ENCODE results near the gene PIK3R1.
"Not testable (repeated sequence)": the region's sequence is repeated elsewhere in the genome, so short reads cannot be mapped to it uniquely, and the experiment has no call there.

The PIK3R1 gene

GRCh38 chr5:68193481-68194036 lies 22.0 kb upstream of the PIK3R1 start:
- DNase-seq (ENCODE audit: low read depth in 2 of 2): no peak

DNA sequence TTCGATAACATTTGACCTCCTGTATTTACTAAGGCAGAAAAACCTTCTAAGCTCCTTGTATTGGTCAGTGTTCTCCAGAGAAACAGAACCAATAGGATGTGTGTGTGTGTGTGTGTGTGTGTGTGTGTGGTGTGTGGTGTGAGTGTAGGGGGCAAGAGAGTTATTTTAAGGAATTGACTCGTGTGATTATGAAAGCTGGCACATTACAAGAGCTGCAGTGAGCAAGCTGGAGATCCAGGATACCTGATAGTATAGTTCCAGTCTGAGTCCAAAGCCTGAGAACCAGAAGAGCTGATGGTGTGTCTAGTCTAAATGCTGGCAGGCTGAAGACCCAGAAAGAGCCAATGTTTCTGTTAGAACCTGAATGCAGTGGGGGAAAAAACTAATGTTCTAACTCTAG lies 21.2 kb upstream of the PIK3R1 start:
- no peak for DNase-seq (ENCODE audit: low read depth in 2 of 2)

DNA sequence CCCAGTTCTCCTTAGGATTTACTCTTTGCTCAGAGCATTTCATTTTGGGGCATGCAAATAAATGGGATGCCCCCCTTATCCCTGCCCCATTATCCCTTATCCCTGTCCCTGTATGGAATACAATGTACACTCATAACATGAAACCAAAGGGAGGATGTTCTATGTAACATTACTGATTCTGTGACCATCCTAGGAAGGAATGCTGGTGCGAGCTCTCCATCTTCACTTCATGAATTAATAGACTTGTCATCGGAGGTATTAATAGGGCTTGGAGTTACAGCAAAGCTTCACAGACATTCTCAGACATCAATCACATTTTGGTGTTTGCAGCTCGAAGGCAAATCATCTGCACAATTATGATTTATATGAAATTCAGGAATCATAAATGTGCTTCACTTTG lies 20.4 kb upstream of the PIK3R1 start:
- DNase-seq (ENCODE audit: low read depth in 2 of 2): no peak

DNA sequence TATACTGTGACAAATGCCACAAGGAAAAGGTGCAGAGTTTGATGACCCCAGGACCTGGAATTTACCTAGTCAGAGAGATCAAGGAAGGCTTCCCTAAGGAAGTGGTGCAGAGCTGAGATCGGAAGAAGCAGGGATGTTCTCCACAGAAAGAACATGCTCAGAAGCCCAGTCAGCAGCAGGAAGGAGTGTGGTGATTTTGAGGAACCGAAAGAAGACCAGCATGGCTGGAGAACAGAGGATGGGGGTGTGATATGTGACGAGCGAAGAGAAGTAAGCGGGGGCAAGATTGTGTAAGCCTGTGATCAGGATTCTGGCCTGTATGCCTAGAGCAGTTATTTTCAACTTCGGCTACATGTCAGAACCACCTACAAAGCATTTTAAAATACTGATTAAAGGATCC lies 18.7 kb upstream of the PIK3R1 start:
- DNase-seq (ENCODE audit: low read depth in 2 of 2): no peak

DNA sequence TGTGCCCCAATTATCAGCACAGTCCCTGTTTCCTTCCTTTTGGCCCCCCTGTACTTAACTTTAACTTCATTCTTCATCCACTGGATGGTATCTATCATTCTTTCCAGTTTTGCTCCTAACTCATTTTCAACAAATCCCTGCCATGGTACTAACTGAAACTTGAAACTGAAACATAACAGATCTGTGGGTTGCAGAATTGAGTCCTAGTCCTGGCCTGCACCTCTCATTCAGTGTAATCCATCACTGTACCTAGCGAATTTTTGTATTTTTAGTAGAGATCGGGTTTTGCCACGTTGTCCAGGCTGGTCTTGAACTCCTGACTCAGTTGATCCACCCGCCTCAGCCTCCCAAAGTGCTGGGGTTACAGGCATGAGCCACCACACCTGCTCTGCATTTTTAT lies 15.3 kb upstream of the PIK3R1 start:
- DNase-seq (ENCODE audit: low read depth in 2 of 2): no peak

DNA sequence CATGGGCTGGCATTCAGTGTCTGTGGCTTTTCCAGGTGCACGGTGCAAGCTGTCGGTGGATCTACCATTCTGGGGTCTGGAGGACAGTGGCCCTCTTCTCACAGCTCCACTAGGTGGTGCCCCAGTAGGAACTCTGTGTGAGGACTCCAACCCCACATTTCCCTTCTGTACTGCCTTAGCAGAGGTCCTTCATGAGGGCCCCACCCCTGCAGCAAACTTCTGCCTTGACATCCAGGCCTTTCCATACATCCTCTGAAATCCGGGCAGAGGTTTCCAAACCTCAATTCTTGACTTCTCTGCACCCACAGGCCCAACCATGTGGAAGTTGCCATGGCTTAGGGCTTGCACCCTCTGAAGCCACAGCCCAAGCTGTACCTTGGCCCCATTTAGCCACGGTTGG lies 4.9 kb upstream of the PIK3R1 start:
- DNase-seq (ENCODE audit: low read depth in 2 of 2): not testable (repeated sequence)

GRCh38 chr5:68214482-68215207 lies 911 bp upstream of the PIK3R1 start:
- DNase-seq (ENCODE audit: low read depth in 2 of 2): no peak

- DNase-seq (ENCODE audit: low read depth in 2 of 2): no peak
Measured at GRCh38 chr5:68215898-68216244, 315 bp downstream of the PIK3R1 start.

DNA sequence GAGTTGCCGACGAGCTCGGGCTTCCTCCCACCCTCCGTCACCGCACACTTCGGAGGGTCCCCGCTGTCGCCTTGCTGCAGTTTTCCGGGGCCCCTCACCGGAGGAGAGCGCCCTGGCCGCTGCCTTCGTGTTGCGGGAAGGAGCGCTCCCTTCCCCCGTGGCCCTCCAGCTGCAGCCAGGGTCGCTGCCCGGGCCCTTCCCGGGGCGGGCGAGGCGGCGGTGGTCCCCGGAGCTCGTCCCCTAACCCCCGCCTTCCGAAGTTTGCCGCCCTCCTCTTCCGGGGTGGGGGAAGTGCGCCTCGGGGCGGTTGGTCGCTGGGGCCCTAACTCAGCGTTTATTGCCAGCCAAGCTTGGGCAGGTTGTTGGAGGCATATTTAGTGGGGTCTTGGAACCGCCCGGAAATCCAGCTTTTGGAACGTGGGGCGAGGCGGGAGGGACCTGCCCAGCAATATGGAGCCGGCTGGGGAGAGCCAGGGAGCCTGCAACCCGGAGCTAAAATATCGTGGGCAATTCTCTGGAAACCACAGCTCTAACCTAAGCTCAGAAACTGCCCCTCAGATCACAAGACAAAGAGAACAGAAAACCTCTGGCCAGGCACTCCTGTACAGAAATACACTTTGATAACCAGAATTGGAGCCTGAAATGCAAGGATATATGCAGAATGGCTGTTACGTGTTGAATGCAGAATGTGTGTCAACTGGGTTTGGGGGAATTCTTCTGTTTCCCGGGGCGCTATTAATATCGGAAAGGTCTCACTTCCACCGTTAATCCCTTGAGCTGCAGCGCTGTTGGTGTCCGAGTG lies 890 bp downstream of the PIK3R1 start:
- DNase-seq (ENCODE audit: low read depth in 2 of 2): peak; percentile 49 to 51

GRCh38 chr5:68217047-68217355 lies 1.4 kb downstream of the PIK3R1 start:
- DNase-seq (ENCODE audit: low read depth in 2 of 2): no peak

GRCh38 chr5:68217528-68217927 lies 2.0 kb downstream of the PIK3R1 start:
- DNase-seq (ENCODE audit: low read depth in 2 of 2): no peak

DNA sequence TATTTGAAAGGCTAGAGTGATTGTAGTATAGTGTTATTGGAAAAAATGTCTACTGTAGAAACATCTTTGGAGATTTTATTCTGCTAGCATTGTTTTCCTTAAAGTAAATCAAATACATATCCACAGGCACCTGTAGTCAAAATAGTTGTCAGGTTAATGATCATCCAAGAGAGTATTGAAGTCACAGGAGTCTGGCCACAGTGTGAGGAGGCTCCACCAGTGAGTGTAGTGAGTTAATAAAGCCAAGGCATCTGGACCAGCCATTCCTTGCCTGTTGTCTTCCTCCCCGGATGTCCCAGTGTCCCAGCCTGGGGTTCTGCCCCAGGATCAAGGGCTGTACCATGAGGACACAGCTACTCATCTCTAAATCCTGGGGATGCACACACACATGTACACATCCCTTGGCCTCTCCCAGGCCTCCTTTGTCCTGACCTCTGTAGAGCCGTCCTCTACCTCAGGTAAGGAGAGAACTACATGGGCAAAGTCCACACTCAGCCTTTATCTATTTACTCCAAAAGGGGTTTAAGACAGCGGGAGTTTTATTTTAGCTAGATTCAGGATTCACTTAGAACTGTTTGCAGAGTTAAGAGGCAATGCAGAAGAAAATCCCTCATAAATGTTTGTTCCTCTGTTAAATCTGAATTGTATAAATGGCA lies 3.7 kb downstream of the PIK3R1 start:
- no peak for DNase-seq (ENCODE audit: low read depth in 2 of 2)

DNA sequence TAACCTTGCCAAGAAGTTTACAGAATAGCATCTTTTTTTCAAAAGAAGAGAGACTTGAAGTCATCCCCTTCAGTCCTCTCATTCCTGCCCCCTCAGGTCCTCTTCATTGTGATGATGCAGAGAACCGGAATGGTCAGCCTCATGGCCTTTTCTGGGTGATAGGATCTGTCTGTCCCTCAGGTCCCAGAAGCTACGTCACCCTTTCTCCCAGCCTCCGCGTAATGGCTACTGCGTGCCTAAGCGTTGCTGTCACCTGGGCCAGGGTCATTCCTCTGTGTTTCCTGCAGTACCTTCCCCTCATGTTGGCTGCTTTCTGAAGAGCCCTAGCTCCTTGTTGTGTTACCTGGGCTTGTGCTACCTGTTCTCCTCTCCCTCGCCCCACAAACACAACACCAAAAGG lies 4.7 kb downstream of the PIK3R1 start:
- DNase-seq (ENCODE audit: low read depth in 2 of 2): no peak

DNA sequence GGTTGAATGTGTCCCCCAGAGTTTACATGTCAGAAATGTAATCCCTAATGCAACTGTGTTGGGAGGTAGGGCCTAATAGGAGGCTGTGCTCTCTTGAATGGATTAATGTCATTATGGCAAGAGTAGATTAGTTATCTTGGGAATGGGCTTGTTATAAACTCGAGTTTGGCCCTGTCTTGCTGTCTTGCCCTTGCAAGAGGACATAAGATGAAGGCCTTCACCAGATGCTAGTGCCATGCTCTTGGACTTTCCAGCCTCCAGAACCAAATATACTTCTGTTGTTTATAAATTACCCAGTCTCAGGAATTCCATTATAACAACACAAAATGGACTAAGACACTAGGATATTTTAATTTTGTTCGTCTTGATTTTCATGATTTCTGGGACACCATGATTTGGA lies 5.4 kb downstream of the PIK3R1 start:
- no peak for DNase-seq (ENCODE audit: low read depth in 2 of 2)

DNA sequence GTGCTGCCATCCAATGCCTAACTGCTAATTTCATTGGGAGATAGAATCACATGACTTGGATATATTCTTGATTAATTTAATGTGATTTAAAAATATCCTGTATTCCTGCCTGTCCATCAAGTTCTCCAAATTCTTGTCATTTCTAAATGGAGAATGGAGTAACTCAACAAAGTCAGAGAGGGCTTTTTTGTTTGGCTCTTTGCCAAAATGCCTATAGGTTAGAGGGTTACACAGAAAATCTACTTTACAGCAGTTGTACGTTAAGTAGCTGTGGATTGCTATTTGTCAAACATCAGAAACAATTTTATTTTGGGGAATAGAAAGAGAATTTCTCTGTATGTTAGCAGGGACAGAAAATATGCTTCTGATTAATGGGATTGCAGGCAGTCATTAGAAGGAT lies 5.9 kb downstream of the PIK3R1 start:
- no peak for DNase-seq (ENCODE audit: low read depth in 2 of 2)

GRCh38 chr5:68222310-68222709 lies 6.8 kb downstream of the PIK3R1 start:
- no peak for DNase-seq (ENCODE audit: low read depth in 2 of 2)

DNA sequence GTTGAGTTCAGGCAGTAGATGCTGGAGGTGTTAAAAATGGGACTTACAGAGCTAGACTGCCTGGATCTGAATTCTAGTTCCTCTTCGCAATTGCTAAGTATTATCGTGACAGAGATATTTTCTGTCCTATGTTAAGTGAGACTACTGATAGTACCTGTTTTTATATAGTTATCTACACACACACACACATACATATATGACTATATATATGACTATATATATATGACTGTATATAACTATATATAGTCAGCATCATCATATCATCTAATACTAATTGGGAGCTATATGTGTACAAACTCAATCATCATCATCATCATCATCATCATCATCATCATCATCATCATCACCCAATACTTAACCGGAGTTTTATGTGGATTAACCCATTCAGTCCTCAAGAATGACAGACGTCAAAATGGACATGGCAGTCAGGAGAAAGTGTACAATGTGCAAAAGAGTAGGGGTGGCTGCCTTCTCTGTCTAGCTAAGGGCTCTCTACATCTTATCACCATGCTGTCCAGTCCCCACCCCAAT lies 7.3 kb downstream of the PIK3R1 start:
- DNase-seq (ENCODE audit: low read depth in 2 of 2): no peak

DNA sequence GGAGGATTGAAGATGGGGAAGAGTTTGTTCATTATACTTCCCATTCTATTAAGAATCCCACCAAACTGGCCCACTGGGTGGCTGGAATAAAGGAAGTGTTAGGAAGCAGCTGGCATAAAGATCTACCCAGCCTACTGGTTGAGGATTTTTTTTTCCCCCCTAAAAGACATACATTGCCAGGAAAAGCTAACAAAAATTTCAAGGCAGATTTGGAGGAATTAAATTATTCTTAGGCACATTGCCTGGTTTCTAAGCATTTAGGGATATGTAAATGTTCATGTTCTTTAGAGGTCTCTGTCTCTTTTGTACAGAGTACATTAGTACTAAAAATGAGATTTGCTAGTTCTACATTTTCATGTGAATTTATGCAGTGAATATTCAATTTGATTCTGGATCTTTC lies 8.3 kb downstream of the PIK3R1 start:
- DNase-seq (ENCODE audit: low read depth in 2 of 2): no peak

DNA sequence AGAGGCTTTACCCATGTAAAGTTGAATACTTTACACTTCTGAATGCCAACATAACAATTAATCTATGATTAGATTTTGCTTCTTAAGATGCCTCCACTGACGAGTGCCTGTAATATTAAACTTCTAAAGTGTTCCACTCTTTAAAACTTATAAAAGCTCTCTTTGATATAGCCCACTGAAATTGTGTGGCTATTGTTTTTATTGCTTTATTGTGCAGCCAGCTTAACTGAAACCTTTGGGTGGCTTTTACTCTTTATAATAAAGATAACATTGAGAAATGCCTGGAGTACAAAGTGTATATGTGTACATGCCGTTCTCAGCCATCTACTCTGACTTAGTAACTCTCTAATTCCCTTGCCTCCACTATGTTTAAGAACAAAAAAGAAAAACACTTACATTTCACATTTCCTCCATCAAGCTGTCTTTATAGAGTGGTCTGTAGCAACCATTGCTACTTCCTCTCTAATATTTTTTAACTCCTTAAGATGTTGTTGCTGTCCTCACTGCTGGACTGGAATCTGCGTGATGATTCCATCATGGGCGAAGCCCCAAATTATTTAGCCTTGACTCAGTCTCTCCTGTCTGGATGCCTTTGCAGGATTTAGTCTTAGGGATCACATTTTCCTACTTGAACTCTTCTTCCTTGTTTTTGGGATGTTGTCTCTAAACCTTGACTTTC lies 9.1 kb downstream of the PIK3R1 start:
- DNase-seq (ENCODE audit: low read depth in 2 of 2): no peak

DNA sequence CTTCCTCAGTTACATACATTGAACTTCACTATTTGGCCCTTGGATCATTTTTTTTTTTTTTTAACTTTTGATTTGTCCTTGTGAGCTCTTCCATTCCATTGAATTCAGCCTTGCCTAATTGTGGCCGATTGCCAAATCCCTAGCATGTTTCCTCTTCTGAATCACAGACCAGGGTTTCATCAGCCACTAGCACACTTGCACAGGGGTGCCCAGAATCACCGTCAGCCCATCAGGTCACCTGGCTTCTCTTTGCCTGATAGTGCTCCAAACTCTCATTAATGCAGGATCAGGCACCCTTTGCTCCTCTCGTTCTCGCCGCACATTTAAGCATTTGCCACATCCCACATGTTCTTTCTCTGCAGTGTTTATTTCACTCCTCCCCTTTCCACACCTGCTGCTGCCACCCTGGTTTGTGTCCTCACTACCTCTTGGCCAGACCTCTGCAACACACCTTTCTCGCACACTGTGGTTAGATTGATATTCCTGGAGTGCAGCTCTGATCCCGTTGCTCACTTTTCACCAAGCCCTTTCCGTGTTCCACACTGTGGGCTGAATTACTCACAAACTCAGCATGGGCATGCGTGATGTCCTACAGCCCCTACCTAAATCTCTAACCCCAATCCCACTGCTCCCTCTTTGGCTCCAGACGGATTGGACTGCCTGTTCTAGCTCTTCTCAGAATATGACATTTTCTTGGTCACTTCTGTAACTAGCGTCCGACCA lies 9.8 kb downstream of the PIK3R1 start:
- DNase-seq (ENCODE audit: low read depth in 2 of 2): no peak

- DNase-seq (ENCODE audit: low read depth in 2 of 2): no peak
Measured at GRCh38 chr5:68225911-68226545, 10.5 kb downstream of the PIK3R1 start.

Measured in stimulated activated CD8-positive, alpha-beta memory T cell treated with anti-CD3 and anti-CD28 coated beads, Interleukin-15, amount 100 ng/mL, for 48 hours (primary cell).